Thyroid gland (tissue), 4 donors: ENCODE results near the gene CHRDL2.

ENCODE experiments used
- CTCF ChIP-seq, 6 experiments: fragments of 200-600 bp in 3 of 6; fragments of 450-650 bp in 3 of 6; sonication (generic) in 3 of 6; IDR thresholded peaks; one replicate each; pipeline ENCODE4 v1.5.1; 2016 to 2019; ENCODE audit warnings: antibody characterized with exemption in 6 of 6, mild to moderate bottlenecking in 2 of 6, inconsistent platforms in 1 of 6, moderate library complexity in 1 of 6
- POLR2A ChIP-seq, 2 donors: fragments of 450-650 bp; IDR thresholded peaks; one replicate each; pipeline ENCODE4 v1.6.1; 2017; ENCODE audit warnings: antibody characterized with exemption in 2 of 2, mild to moderate bottlenecking in 2 of 2, moderate library complexity in 1 of 2

- TF ChIP-seq CTCF (IDR thresholded peaks at IDR 0.05) (peak; percentile 66 to 97 (median 78)), POLR2A (IDR thresholded peaks at IDR 0.05) (no peak)
These were observed 28.7 kb downstream of the CHRDL2 start for GRCh38 chr11:74702383-74703007.
